GM23338 (cell line): ENCODE measurements around the gene CNST. TPM values are rescaled to one million over a fixed set of nuclear protein-coding genes. Genes with fewer than 3 reads are reported as not detected.

Experiments used
- ATAC-seq: fragments of 200-7000 bp; cut with Tn5 transposase; 3 replicates; pipeline ENCODE4 v1.9.1; 2020
- DNase-seq: peaks from one replicate; pipeline ENCODE4 v3.0.0-alpha.2; 2015; ENCODE audit warnings: low spot score
- H2AFZ ChIP-seq: fragments of 200-600 bp; sonication (generic); 2 replicates; pipeline ENCODE4 v1.8.0; 2016; ENCODE audit warnings: antibody characterized with exemption, mild to moderate bottlenecking, moderate library complexity
- H3F3A ChIP-seq: fragments of 200-600 bp; sonication (generic); replicated peaks from 2 replicates; pipeline ENCODE4 v1.8.0; 2017; ENCODE audit warnings: antibody characterized with exemption, mixed run types, low read depth
- H3K27ac ChIP-seq: fragments of 200-600 bp; sonication (generic); 2 replicates; pipeline ENCODE4 v1.6.1; 2016; ENCODE audit warnings: low read depth
- H3K27me3 ChIP-seq: fragments of 200-600 bp; sonication (generic); 2 replicates; pipeline ENCODE4 v1.8.0; 2016; ENCODE audit warnings: mild to moderate bottlenecking, mixed run types, moderate library complexity; ENCODE audit not compliant: insufficient read depth
- H3K36me3 ChIP-seq: fragments of 200-600 bp; sonication (generic); 2 replicates; pipeline ENCODE4 v1.8.0; 2016; ENCODE audit warnings: mild to moderate bottlenecking; ENCODE audit not compliant: insufficient read depth
- H3K4me1 ChIP-seq: fragments of 200-600 bp; sonication (generic); 2 replicates; pipeline ENCODE4 v1.8.0; 2016; ENCODE audit warnings: mild to moderate bottlenecking, moderate library complexity; ENCODE audit not compliant: insufficient read depth
- H3K4me2 ChIP-seq: fragments of 200-600 bp; sonication (generic); 2 replicates; pipeline ENCODE4 v1.7.1; 2017; ENCODE audit warnings: mixed run types
- H3K4me3 ChIP-seq: fragments of 200-600 bp; sonication (generic); 2 replicates; pipeline ENCODE4 v1.6.1; 2016; ENCODE audit warnings: mixed run types
- H3K79me2 ChIP-seq: fragments of 200-600 bp; sonication (generic); replicated peaks from 2 replicates; pipeline ENCODE4 v1.8.0; 2017; ENCODE audit warnings: mild to moderate bottlenecking; ENCODE audit not compliant: insufficient read depth
- H3K9me2 ChIP-seq: fragments of 200-600 bp; sonication (generic); 2 replicates; pipeline ENCODE4 v1.8.0; 2017; ENCODE audit not compliant: insufficient read depth
- H4K20me1 ChIP-seq: fragments of 200-600 bp; sonication (generic); replicated peaks from 2 replicates; pipeline ENCODE4 v1.8.0; 2017; ENCODE audit warnings: mild to moderate bottlenecking; ENCODE audit not compliant: insufficient read depth
- H3K27ac Mint-ChIP-seq: 2 replicates; pipeline ENCODE4 v1.8.0; 2020; ENCODE audit warnings: inconsistent platforms, mild to moderate bottlenecking, moderate library complexity, mixed read lengths
- H3K27me3 Mint-ChIP-seq: 3 replicates; pipeline ENCODE4 v1.8.0; 2022; ENCODE audit warnings: low read depth, mild to moderate bottlenecking, moderate library complexity, mixed read lengths, inconsistent platforms; ENCODE audit not compliant: insufficient read depth, poor library complexity
- H3K36me3 Mint-ChIP-seq: 3 replicates; pipeline ENCODE4 v1.8.0; 2021; ENCODE audit warnings: low read depth, mild to moderate bottlenecking, inconsistent platforms, moderate library complexity, mixed read lengths
- H3K4me1 Mint-ChIP-seq: 3 replicates; pipeline ENCODE4 v1.8.0; 2020; ENCODE audit warnings: mild to moderate bottlenecking, inconsistent platforms, mixed read lengths
- H3K4me3 Mint-ChIP-seq: 3 replicates; pipeline ENCODE4 v1.8.0; 2021; ENCODE audit warnings: moderate library complexity, mild to moderate bottlenecking, inconsistent platforms, mixed read lengths
- H3K9me3 Mint-ChIP-seq: 3 replicates; pipeline ENCODE4 v1.8.0; 2020; ENCODE audit warnings: moderate library complexity, mild to moderate bottlenecking, inconsistent platforms, mixed read lengths
- CREB1 ChIP-seq: fragments of 250-450 bp; sonication (Bioruptor Pico); IDR thresholded peaks from 2 replicates; pipeline ENCODE4 v1.5.0; 2020; ENCODE audit warnings: low read depth, mild to moderate bottlenecking, moderate library complexity
- CTCF ChIP-seq, 2 experiments: fragments of 200-600 bp in 1 of 2; sonication (generic) in 1 of 2; conservative IDR thresholded peaks; 2 replicates each; pipeline versions ENCODE4 v1.5.1 to v1.6.1; 2016 to 2017; ENCODE audit warnings: antibody characterized with exemption in 2 of 2, low read depth in 2 of 2, mild to moderate bottlenecking in 2 of 2, moderate library complexity in 1 of 2
- ETS1 ChIP-seq: IDR thresholded peaks from 2 replicates; pipeline ENCODE4 v1.6.1; 2016; ENCODE audit warnings: antibody characterized with exemption
- EZH2 ChIP-seq: fragments of 200-600 bp; sonication (generic); IDR thresholded peaks from one replicate; pipeline ENCODE4 v1.8.0; 2017; ENCODE audit warnings: antibody characterized with exemption, mild to moderate bottlenecking, low read depth; ENCODE audit not compliant: unreplicated experiment
- EZH2phosphoT487 ChIP-seq: fragments of 200-600 bp; sonication (generic); IDR thresholded peaks from one replicate; pipeline ENCODE4 v1.8.1; 2018; ENCODE audit warnings: antibody characterized with exemption; ENCODE audit not compliant: unreplicated experiment
- JUNB ChIP-seq: IDR thresholded peaks from one replicate; pipeline ENCODE4 v1.6.1; 2016; ENCODE audit warnings: antibody characterized with exemption; ENCODE audit not compliant: unreplicated experiment
- NANOG ChIP-seq: IDR thresholded peaks from 2 replicates; pipeline ENCODE4 v1.6.1; 2016; ENCODE audit warnings: antibody characterized with exemption, borderline replicate concordance
- POLR2AphosphoS5 ChIP-seq: IDR thresholded peaks from 2 replicates; pipeline ENCODE4 v1.6.1; 2016; ENCODE audit warnings: antibody characterized with exemption, low read depth
- REST ChIP-seq: IDR thresholded peaks from one replicate; pipeline ENCODE4 v1.6.1; 2018; ENCODE audit warnings: antibody characterized with exemption; ENCODE audit not compliant: unreplicated experiment
- STAT1 ChIP-seq: IDR thresholded peaks from one replicate; pipeline ENCODE4 v1.6.1; 2016; ENCODE audit warnings: antibody characterized with exemption; ENCODE audit not compliant: unreplicated experiment
- ZNF114 ChIP-seq: fragments of 250-450 bp; sonication (Bioruptor Pico); IDR thresholded peaks from 2 replicates; pipeline ENCODE4 v1.5.0; 2020; ENCODE audit warnings: mild to moderate bottlenecking, moderate library complexity
- ZNF331 ChIP-seq: fragments of 250-450 bp; sonication (Bioruptor Pico); IDR thresholded peaks from 2 replicates; pipeline ENCODE4 v1.5.0; 2020; ENCODE audit warnings: low read depth, mild to moderate bottlenecking, moderate library complexity
- polyA plus RNA-seq: library from polyadenylated mRNA; unstranded; fragments of >200 nt; fragmentation: Nextera tagmentation; extraction: Ambion mirVana; gene quantifications from 2 replicates; pipeline ENCODE4 v1.2.1, GENCODE V29; 2016
- total RNA-seq: library from RNA; depleted of rRNA; stranded (reverse); fragments of >200 nt; shearing (Covaris generic); gene quantifications from 2 replicates; pipeline ENCODE4 v1.2.3, GENCODE V29; 2014

Gene CNST
- total and polyA plus RNA-seq, 2 experiments from 2014 or later = 8.1 to 17.6 TPM

- no peak for TF ChIP-seq CTCF (conservative IDR thresholded peaks at IDR 0.05; ENCODE audit: low read depth in 2 of 2)
- no peak for TF ChIP-seq REST
- no peak for TF ChIP-seq JUNB
Measured at GRCh38 chr1:246661451-246661850, 95.2 kb downstream of the CNST start (continued).

GRCh38 chr1:246667773-246668172 is 101.5 kb downstream of the CNST start:
- Mint-ChIP-seq H3K4me3 (no peak overlapping the region), H3K27me3 (no peaks in the 10 kb centered on the region), H3K4me1 (peaks cover 4% of the 10 kb centered on the region), H3K9me3 (no peaks in the 10 kb centered on the region), H3K36me3 (no peaks in the 10 kb centered on the region), H3K27ac (no peak overlapping the region)
- no peaks in the 10 kb centered on the region for H3K36me3 ChIP-seq
- H2AFZ ChIP-seq = no peak overlapping the region
- H4K20me1 ChIP-seq = no peaks in the 10 kb centered on the region
- no peak overlapping the region for H3K4me2 ChIP-seq
- H3K27ac ChIP-seq = no peak overlapping the region
- ATAC-seq (peak; percentile 74), DNase-seq (no peak)
- no peak overlapping the region for H3K4me3 ChIP-seq
- H3K27me3 ChIP-seq = no peaks in the 10 kb centered on the region
- H3K4me1 ChIP-seq = no peaks in the 10 kb centered on the region
- H3K9me2 ChIP-seq = no peaks in the 10 kb centered on the region
- H3F3A ChIP-seq = no peaks in the 10 kb centered on the region
- no peaks in the 10 kb centered on the region for H3K79me2 ChIP-seq
- no peak for TF ChIP-seq NANOG
- no peak for TF ChIP-seq POLR2AphosphoS5
- no peak for TF ChIP-seq STAT1
- TF ChIP-seq EZH2phosphoT487 = no peak
- no peak for TF ChIP-seq ETS1
- no peak for TF ChIP-seq CREB1 (CRISPR knock-in tag)
- TF ChIP-seq JUNB = no peak
- TF ChIP-seq ZNF114 (CRISPR knock-in tag) = no peak
- TF ChIP-seq REST = no peak
- TF ChIP-seq ZNF331 (CRISPR knock-in tag) = no peak
- TF ChIP-seq EZH2 = no peak
- TF ChIP-seq CTCF (conservative IDR thresholded peaks at IDR 0.05; ENCODE audit: low read depth in 2 of 2) = no peak
